Endothelial cell of umbilical vein (primary cell): ENCODE measurements around the gene THY1. TPM values are rescaled to one million over a fixed set of nuclear protein-coding genes. Genes with fewer than 3 reads are reported as not detected.

ENCODE experiments used
- BruUV-seq: library from RNA; stranded (reverse); fragments of 400-500 nt; replicated peaks from 2 replicates; lab custom pipeline; 2021; lab: Mats Ljungman, UMichigan
- CTCF ChIA-PET: fragments of 300-600, 350-600 bp; sonication (Branson Sonifier 250); formaldehyde crosslinking; loops from one replicate; lab custom pipeline; 2021; ENCODE audit warnings: antibody characterized with exemption, inconsistent platforms; lab: Charles Lee
- POLR2A ChIA-PET: fragments of 300-600, 350-600 bp; sonication (Branson Sonifier 250); formaldehyde crosslinking; loops from one replicate; lab custom pipeline; 2021; ENCODE audit warnings: antibody characterized with exemption, inconsistent platforms; lab: Charles Lee
- DNase-seq: peaks from one replicate; pipeline ENCODE4 v3.0.0-alpha.2; 2011; ENCODE audit warnings: low read depth, low spot score
- FAIRE-seq: peaks from 2 replicates; lab custom pipeline; 2011; peaks lifted over from hg19 to GRCh38; lab: Jason Lieb, UNC
- H2AFZ ChIP-seq: 2 replicates; pipeline ENCODE4 v1.6.0; 2012; ENCODE audit warnings: low read depth, low read length, control low read depth, inconsistent platforms
- H3K27ac ChIP-seq: 2 replicates; pipeline ENCODE4 v1.5.1; 2011; ENCODE audit warnings: low read depth, mild to moderate bottlenecking, control low read depth, low read length, moderate library complexity; ENCODE audit not compliant: insufficient read depth
- H3K27me3 ChIP-seq, 2 experiments: 2 replicates each; pipeline versions ENCODE4 v1.6.0 to v1.6.1; 2011; ENCODE audit warnings: low read length in 2 of 2, mixed read lengths in 1 of 2; ENCODE audit not compliant: control insufficient read depth in 2 of 2, insufficient read depth in 2 of 2
- H3K36me3 ChIP-seq, 2 experiments: 2 replicates in 1 of 2; 3 replicates in 1 of 2; pipeline ENCODE4 v1.5.1; 2011; ENCODE audit warnings: low read length in 2 of 2, mild to moderate bottlenecking in 1 of 2, moderate library complexity in 1 of 2; ENCODE audit not compliant: control insufficient read depth in 2 of 2, insufficient read depth in 2 of 2; ENCODE audit errors: extremely low read depth in 1 of 2
- H3K4me1 ChIP-seq: 3 replicates; pipeline ENCODE4 v1.5.1; 2011; ENCODE audit warnings: mild to moderate bottlenecking, low read length; ENCODE audit not compliant: control insufficient read depth, insufficient read depth; ENCODE audit errors: extremely low read depth
- H3K4me2 ChIP-seq: 2 replicates; pipeline ENCODE4 v1.6.1; 2011; ENCODE audit warnings: low read length, control low read depth, mixed read lengths; ENCODE audit not compliant: insufficient read depth
- H3K4me3 ChIP-seq, 3 experiments: fragments of 200-600 bp in 1 of 3; sonication (generic), shearing (Covaris generic) in 1 of 3; replicated peaks in 1 of 3; 2 replicates each; pipeline ENCODE4 v1.5.1; 2011 to 2016; ENCODE audit warnings: control low read depth in 3 of 3, low read length in 3 of 3, mild to moderate bottlenecking in 2 of 3, inconsistent platforms in 1 of 3, low read depth in 1 of 3, moderate library complexity in 1 of 3; ENCODE audit not compliant: insufficient read depth in 1 of 3
- H3K79me2 ChIP-seq: 2 replicates; pipeline ENCODE4 v1.6.0; 2012; ENCODE audit warnings: low read length, inconsistent platforms; ENCODE audit not compliant: control insufficient read depth, insufficient read depth
- H3K9ac ChIP-seq: replicated peaks from 2 replicates; pipeline ENCODE3; 2011; ENCODE audit warnings: low read length, control low read depth; ENCODE audit not compliant: insufficient read depth; ENCODE audit errors: extremely low read depth
- H3K9me1 ChIP-seq: replicated peaks from 3 replicates; pipeline ENCODE4 v1.6.0; 2011; ENCODE audit warnings: mild to moderate bottlenecking, low read length; ENCODE audit not compliant: control insufficient read depth, insufficient read depth; ENCODE audit errors: extremely low read depth
- H3K9me3 ChIP-seq: replicated peaks from 2 replicates; pipeline ENCODE4 v1.5.1; 2012; ENCODE audit warnings: low read length, inconsistent platforms; ENCODE audit not compliant: control insufficient read depth, insufficient read depth
- H4K20me1 ChIP-seq: replicated peaks from 2 replicates; pipeline ENCODE3; 2011; ENCODE audit warnings: mild to moderate bottlenecking, low read length; ENCODE audit not compliant: control insufficient read depth, insufficient read depth; ENCODE audit errors: extremely low read depth
- EZH2 ChIP-seq: IDR thresholded peaks from 2 replicates; pipeline ENCODE4 v1.6.1; 2012; ENCODE audit warnings: borderline replicate concordance, low read depth, mild to moderate bottlenecking, moderate library complexity, low read length, inconsistent platforms; ENCODE audit not compliant: severe bottlenecking
- GATA2 ChIP-seq: IDR thresholded peaks from 2 replicates; pipeline ENCODE4 v1.7.0; 2011; ENCODE audit warnings: low read depth, mild to moderate bottlenecking, moderate library complexity, mixed read lengths, low read length; ENCODE audit not compliant: insufficient read length, insufficient read depth
- JUN ChIP-seq: IDR thresholded peaks from 2 replicates; pipeline ENCODE4 v1.6.1; 2011; ENCODE audit warnings: borderline replicate concordance, low read depth; ENCODE audit not compliant: insufficient read length, insufficient read depth
- MYC ChIP-seq: IDR thresholded peaks from one replicate; pipeline ENCODE4 v1.6.1; 2011; ENCODE audit warnings: mild to moderate bottlenecking, low read depth, low read length
- POLR2A ChIP-seq: IDR thresholded peaks from 2 replicates; pipeline ENCODE4 v1.6.1; 2012; ENCODE audit warnings: low read depth, mild to moderate bottlenecking, control low read depth, low read length
- POLR2AphosphoS5 ChIP-seq: IDR thresholded peaks from 2 replicates; pipeline ENCODE4 v1.6.1; 2012; ENCODE audit warnings: low read depth, mild to moderate bottlenecking, control low read depth, low read length, moderate library complexity; ENCODE audit not compliant: insufficient read depth
- dilution Hi-C: fragments of 300-500 bp; cut with MboI; formaldehyde crosslinking; loops from one replicate; pipeline ENCODE4 v1.15.0; 2019; ENCODE audit warnings: low sequenced_read_pairs; ENCODE audit not compliant: extremely low pct_ligation_motif_present
- intact Hi-C: fragments of 100-400 bp; cut with micrococcal nuclease; formaldehyde crosslinking; loops from one replicate; pipeline ENCODE4 v1.10.0; 2022
- polyA plus RNA-seq, 4 experiments: library from polyadenylated mRNA; depleted of rRNA in 3 of 4; stranded (reverse) in 3 of 4; unstranded in 1 of 4; fragments of >200 nt; gene quantifications; 2 replicates each; pipeline versions ENCODE4 v1.2.1 to v1.2.3, GENCODE V29; 2011 to 2012; ENCODE audit warnings: missing spikeins in 1 of 4
- total RNA-seq: library from RNA; stranded (reverse); gene quantifications from 2 replicates; pipeline ENCODE4 v1.2.3, GENCODE V29; 2021
- TF ChIP-seq, protein P1 (sequence below): IDR thresholded peaks from 2 replicates; pipeline ENCODE4 v1.6.1; 2011; ENCODE audit not compliant: insufficient read depth, insufficient read length
- TF ChIP-seq, protein P2 (sequence below), 2 donors: IDR thresholded peaks; 1 replicate in 1 of 2; 2 replicates in 1 of 2; pipeline ENCODE4 v1.5.1; 2011; ENCODE audit warnings: low read length in 2 of 2, mild to moderate bottlenecking in 2 of 2, moderate library complexity in 2 of 2, control low read depth in 1 of 2, inconsistent platforms in 1 of 2, low read depth in 1 of 2; ENCODE audit not compliant: insufficient read depth in 1 of 2; ENCODE audit errors: extremely low read depth in 1 of 2

THY1 gene
- total and polyA plus RNA-seq, 2 donors (not counting 3 experiments of a cell fraction or from before 2014, with no cell fraction given): 0.75 to 1.4 TPM

- intact Hi-C loops: no loop called here
- Histone ChIP-seq H2AFZ (no peak overlapping the region), H4K20me1 (no peaks in the 10 kb centered on the region), H3K79me2 (no peaks in the 10 kb centered on the region), H3K9me1 (no peaks in the 10 kb centered on the region), H3K27ac (no peak overlapping the region), H3K4me2 (no peak overlapping the region), H3K4me3 (no peak overlapping the region), H3K9me3 (no peaks in the 10 kb centered on the region), H3K27me3 (peaks cover 25 to 26% of the 10 kb centered on the region in 2 experiments), H3K36me3 (no peaks in the 10 kb centered on the region), H3K9ac (no peak overlapping the region), H3K4me1 (no peaks in the 10 kb centered on the region)
- CTCF ChIA-PET: no interaction called here
- DNase-seq (no peak), FAIRE-seq (no peak)
- TF ChIP-seq, protein P1, sequence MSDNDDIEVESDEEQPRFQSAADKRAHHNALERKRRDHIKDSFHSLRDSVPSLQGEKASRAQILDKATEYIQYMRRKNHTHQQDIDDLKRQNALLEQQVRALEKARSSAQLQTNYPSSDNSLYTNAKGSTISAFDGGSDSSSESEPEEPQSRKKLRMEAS: no peak
- TF ChIP-seq GATA2 (no peak), POLR2A (no peak), EZH2 (no peak), POLR2AphosphoS5 (no peak)
- dilution Hi-C loops: no loop called here
- BruUV-seq: no TSS peak
- POLR2A ChIA-PET: no interaction called here
Observed at GRCh38 chr11:119418759-119419158, 4.2 kb downstream of the THY1 start.

DNA sequence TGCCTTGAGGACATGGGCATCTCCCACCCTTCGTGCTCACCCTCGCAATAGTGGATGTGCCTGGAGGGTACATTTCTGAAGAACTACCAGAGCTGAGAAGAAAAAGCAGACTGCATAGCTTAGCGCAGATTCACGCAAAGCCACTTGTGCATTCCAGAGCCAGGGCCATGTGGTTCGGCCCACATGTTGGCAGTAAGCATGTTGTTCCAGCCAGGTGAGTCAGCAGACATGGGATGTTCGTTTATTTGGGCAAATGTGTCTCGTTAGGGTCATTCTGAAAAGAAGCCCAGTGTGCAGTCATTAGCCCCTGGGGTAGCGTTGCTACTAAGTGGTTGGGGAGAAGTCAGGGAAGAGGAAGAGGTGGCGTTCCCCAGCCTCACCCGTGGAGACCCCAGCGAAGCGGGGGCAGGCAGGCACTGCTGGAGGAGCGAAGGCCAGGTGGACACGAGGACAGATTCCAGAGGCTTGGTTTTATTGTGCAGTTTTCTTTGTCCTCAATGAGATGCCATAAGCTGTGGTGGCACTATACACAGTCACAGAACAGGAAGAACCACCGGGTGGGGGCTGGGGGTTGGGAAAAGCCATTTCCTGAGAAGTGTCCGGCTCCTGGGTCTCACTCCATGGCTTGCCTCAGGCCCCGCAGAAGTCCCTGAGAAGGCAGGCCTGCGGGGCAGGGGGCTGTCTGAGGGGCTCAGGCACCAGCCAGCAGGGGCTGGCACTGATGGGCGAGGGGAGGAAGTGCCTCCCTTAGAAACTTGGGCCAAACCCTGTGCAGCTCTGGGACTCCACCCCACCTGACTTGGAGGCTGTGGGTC, 5.0 kb downstream of the THY1 start:
- no peaks in the 10 kb centered on the region for H4K20me1 ChIP-seq
- no peak for DNase-seq
- no peak overlapping the region for H3K9ac ChIP-seq
- H3K4me1 ChIP-seq: no peaks in the 10 kb centered on the region
- CTCF ChIA-PET: no interaction called here
- H3K79me2 ChIP-seq: no peaks in the 10 kb centered on the region
- no peak overlapping the region for H2AFZ ChIP-seq
- H3K9me3 ChIP-seq: no peaks in the 10 kb centered on the region
- H3K9me1 ChIP-seq: no peaks in the 10 kb centered on the region
- intact Hi-C loops: no loop called here
- no peak for FAIRE-seq
- TF ChIP-seq, protein P2, sequence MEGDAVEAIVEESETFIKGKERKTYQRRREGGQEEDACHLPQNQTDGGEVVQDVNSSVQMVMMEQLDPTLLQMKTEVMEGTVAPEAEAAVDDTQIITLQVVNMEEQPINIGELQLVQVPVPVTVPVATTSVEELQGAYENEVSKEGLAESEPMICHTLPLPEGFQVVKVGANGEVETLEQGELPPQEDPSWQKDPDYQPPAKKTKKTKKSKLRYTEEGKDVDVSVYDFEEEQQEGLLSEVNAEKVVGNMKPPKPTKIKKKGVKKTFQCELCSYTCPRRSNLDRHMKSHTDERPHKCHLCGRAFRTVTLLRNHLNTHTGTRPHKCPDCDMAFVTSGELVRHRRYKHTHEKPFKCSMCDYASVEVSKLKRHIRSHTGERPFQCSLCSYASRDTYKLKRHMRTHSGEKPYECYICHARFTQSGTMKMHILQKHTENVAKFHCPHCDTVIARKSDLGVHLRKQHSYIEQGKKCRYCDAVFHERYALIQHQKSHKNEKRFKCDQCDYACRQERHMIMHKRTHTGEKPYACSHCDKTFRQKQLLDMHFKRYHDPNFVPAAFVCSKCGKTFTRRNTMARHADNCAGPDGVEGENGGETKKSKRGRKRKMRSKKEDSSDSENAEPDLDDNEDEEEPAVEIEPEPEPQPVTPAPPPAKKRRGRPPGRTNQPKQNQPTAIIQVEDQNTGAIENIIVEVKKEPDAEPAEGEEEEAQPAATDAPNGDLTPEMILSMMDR (IDR thresholded peaks at IDR 0.05; ENCODE audit: extremely low read depth in 1 of 2, insufficient read depth in 1 of 2, low read depth in 1 of 2, low read length in 2 of 2): no peak
- TF ChIP-seq, protein P1: no peak
- TF ChIP-seq POLR2A: no peak
- no peak for TF ChIP-seq JUN
- no peak for TF ChIP-seq EZH2
- no peak for TF ChIP-seq POLR2AphosphoS5
- no peak for TF ChIP-seq MYC
- no peak overlapping the region for H3K27ac ChIP-seq
- H3K27me3 ChIP-seq: peaks cover 19% of the 10 kb centered on the region in 2 experiments
- no peak overlapping the region for H3K4me3 ChIP-seq
- H3K4me2 ChIP-seq: no peak overlapping the region
- POLR2A ChIA-PET: no interaction called here
- H3K36me3 ChIP-seq: no peaks in the 10 kb centered on the region
- no TSS peak for BruUV-seq
- dilution Hi-C loops: no loop called here
